ENCODE results near the gene EFNB2. TPM values are rescaled to one million over a fixed set of nuclear protein-coding genes. Genes with fewer than 3 reads are reported as not detected.
A peak's percentile ranks its signal among the peaks of the same experiment; 100 is the strongest.

Gene EFNB2
- total RNA-seq, 4 donors from 2014 or later, result 10.0 to 20.2 (median 17.5) TPM

- peaks cover 38 to 55% (median 47%) of the 10 kb centered on the region in 4 donors for H3K4me1 ChIP-seq
- intact Hi-C loops (cut with DNase I), result loop anchor here (10.0 kb wide), 1 partner anchor 347 kb away; no protein-coding TSS in a partner anchor
- H3K9me3 ChIP-seq, result no peaks in the 10 kb centered on the region
- H3K27me3 ChIP-seq, result no peaks in the 10 kb centered on the region
- H3K27ac ChIP-seq (replicated peaks in 1 of 4), result peak within 1 kb of the TSS; percentile 90 to 99 (median 98)
- 3% methylated on average over 60 of the region's 108 CpGs for WGBS
- peak; percentile 97 for DNase-seq (ENCODE audit: extremely low spot score)
- peak within 1 kb of the TSS; percentile 85 to 98 (median 92) for H3K4me3 ChIP-seq
- no peaks in the 10 kb centered on the region for H3K36me3 ChIP-seq
- no peak for TF ChIP-seq EP300 (IDR thresholded peaks at IDR 0.05)
- peak; percentile 94 for TF ChIP-seq POLR2A (IDR thresholded peaks at IDR 0.05; ENCODE audit: low read depth)
- no peak for TF ChIP-seq CTCF (IDR thresholded peaks at IDR 0.05)
- TF ChIP-seq POLR2AphosphoS5 (IDR thresholded peaks at IDR 0.05), result peak; percentile 99 to 100
Observed at GRCh38 chr13:106567474-106568298, 32.2 kb upstream of the EFNB2 start, which contains the start of gene ARGLU1. Gene ARGLU1 (minus strand): TSS chr13:106568137. CDS start chr13:106567919, 218 bp downstream.

GRCh38 chr13:106566641-106567473 is 31.4 kb upstream of the EFNB2 start:
- no peaks in the 10 kb centered on the region for H3K36me3 ChIP-seq
- TF ChIP-seq POLR2A (IDR thresholded peaks at IDR 0.05; ENCODE audit: low read depth) (peak; percentile 24), CTCF (IDR thresholded peaks at IDR 0.05) (no peak), EP300 (IDR thresholded peaks at IDR 0.05) (no peak), POLR2AphosphoS5 (IDR thresholded peaks at IDR 0.05) (peak in 1 of 2 donors; percentile 67)
- H3K27me3 ChIP-seq, result no peaks in the 10 kb centered on the region
- H3K4me1 ChIP-seq, result peaks cover 46 to 64% (median 55%) of the 10 kb centered on the region in 4 donors
- H3K4me3 ChIP-seq, result peak overlapping the region; percentile 85 to 98 (median 92)
- no peaks in the 10 kb centered on the region for H3K9me3 ChIP-seq
- H3K27ac ChIP-seq (replicated peaks in 1 of 4), result peak overlapping the region; percentile 90 to 99 (median 98)
- peak; percentile 95 for DNase-seq (ENCODE audit: extremely low spot score)
- intact Hi-C loops (cut with DNase I), result loop anchor here (10.0 kb wide), 1 partner anchor 348 kb away; no protein-coding TSS in a partner anchor
- WGBS, result 2% methylated on average over 32 of the region's 34 CpGs

GRCh38 chr13:106565127-106565775 is 29.8 kb upstream of the EFNB2 start:
- intact Hi-C loops (cut with DNase I), result loop anchor here (10.0 kb wide), 1 partner anchor 350 kb away; no protein-coding TSS in a partner anchor
- Histone ChIP-seq H3K4me3 (peak overlapping the region; percentile 85 to 98 (median 92)), H3K9me3 (no peaks in the 10 kb centered on the region), H3K4me1 (peaks cover 60 to 75% (median 71%) of the 10 kb centered on the region in 4 donors), H3K27ac (replicated peaks in 1 of 4) (peak overlapping the region in 2 of 4 donors; percentile 16 to 99), H3K27me3 (no peaks in the 10 kb centered on the region), H3K36me3 (no peaks in the 10 kb centered on the region)
- 25% methylated on average over 4 of the region's 4 CpGs for WGBS
- TF ChIP-seq EP300 (IDR thresholded peaks at IDR 0.05) (no peak), CTCF (IDR thresholded peaks at IDR 0.05) (no peak), POLR2AphosphoS5 (IDR thresholded peaks at IDR 0.05) (no peak), POLR2A (IDR thresholded peaks at IDR 0.05; ENCODE audit: low read depth) (no peak)
- no peak for DNase-seq (ENCODE audit: extremely low spot score)

GRCh38 chr13:106562301-106562700 is 26.8 kb upstream of the EFNB2 start:
- intact Hi-C loops (cut with DNase I), result loop anchor here (10.0 kb wide), 1 partner anchor 352 kb away; no protein-coding TSS in a partner anchor
- DNase-seq (ENCODE audit: extremely low spot score), result no peak
- Histone ChIP-seq H3K27ac (replicated peaks in 1 of 4) (peak overlapping the region in 2 of 4 donors; percentile 16 to 61), H3K4me1 (peaks cover 62 to 93% (median 88%) of the 10 kb centered on the region in 4 donors), H3K9me3 (no peaks in the 10 kb centered on the region), H3K4me3 (no peak overlapping the region), H3K36me3 (peaks cover 0 to 21% (median 7%) of the 10 kb centered on the region in 4 donors), H3K27me3 (no peaks in the 10 kb centered on the region)
- no peak for TF ChIP-seq CTCF (IDR thresholded peaks at IDR 0.05)
- TF ChIP-seq POLR2AphosphoS5 (IDR thresholded peaks at IDR 0.05), result no peak
- no peak for TF ChIP-seq EP300 (IDR thresholded peaks at IDR 0.05)
- TF ChIP-seq POLR2A (IDR thresholded peaks at IDR 0.05; ENCODE audit: low read depth), result no peak
- WGBS, result 100% methylated on average over 1 of the region's 1 CpG

Measured in esophagus muscularis mucosa (tissue), 4 donors.